Mammary epithelial cell (primary cell): ENCODE results near the gene AUTS2.

Experiments used
- EZH2 ChIP-seq: IDR thresholded peaks from 2 replicates; pipeline ENCODE4 v1.6.1; 2012; ENCODE audit warnings: low read length, inconsistent platforms, borderline replicate concordance
- TF ChIP-seq, protein P1 (sequence below), 2 donors: IDR thresholded peaks in 1 of 2; conservative IDR thresholded peaks in 1 of 2; 2 replicates each; pipeline ENCODE4 v1.5.1; 2011 to 2012; ENCODE audit warnings: inconsistent platforms in 2 of 2, low read length in 2 of 2, mild to moderate bottlenecking in 2 of 2, control low read depth in 1 of 2, low read depth in 1 of 2; ENCODE audit not compliant: insufficient read depth in 1 of 2; ENCODE audit errors: extremely low read depth in 1 of 2

DNA sequence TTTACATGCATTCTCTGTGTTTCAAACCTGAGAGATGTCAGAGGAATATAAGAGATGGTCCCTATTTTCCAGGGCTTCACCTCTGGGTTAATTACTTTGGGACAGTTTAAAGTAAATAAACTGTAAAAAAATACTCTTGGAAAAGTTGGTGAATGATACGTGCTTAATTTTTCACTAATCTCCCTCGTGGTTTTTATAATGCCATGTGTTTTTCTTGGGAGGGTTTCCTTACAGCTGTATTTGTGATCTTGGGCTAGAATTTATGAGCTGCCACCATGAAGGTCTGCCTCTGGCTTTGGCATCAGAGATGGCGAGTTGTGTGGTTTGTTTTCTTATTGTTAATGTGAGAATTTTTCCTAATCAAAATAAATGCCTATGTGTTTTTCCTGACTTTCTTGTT lies 322.5 kb downstream of the AUTS2 start:
- TF ChIP-seq, protein P1, sequence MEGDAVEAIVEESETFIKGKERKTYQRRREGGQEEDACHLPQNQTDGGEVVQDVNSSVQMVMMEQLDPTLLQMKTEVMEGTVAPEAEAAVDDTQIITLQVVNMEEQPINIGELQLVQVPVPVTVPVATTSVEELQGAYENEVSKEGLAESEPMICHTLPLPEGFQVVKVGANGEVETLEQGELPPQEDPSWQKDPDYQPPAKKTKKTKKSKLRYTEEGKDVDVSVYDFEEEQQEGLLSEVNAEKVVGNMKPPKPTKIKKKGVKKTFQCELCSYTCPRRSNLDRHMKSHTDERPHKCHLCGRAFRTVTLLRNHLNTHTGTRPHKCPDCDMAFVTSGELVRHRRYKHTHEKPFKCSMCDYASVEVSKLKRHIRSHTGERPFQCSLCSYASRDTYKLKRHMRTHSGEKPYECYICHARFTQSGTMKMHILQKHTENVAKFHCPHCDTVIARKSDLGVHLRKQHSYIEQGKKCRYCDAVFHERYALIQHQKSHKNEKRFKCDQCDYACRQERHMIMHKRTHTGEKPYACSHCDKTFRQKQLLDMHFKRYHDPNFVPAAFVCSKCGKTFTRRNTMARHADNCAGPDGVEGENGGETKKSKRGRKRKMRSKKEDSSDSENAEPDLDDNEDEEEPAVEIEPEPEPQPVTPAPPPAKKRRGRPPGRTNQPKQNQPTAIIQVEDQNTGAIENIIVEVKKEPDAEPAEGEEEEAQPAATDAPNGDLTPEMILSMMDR (conservative IDR thresholded peaks at IDR 0.05 in 1 of 2, IDR thresholded peaks at IDR 0.05 in 1 of 2; ENCODE audit: extremely low read depth in 1 of 2, insufficient read depth in 1 of 2, low read depth in 1 of 2, low read length in 2 of 2): no peak
- no peak for TF ChIP-seq EZH2
